NOMO-1 (cell line): ENCODE data around the gene GSG1L.
A peak's percentile ranks its signal among the peaks of the same experiment; 100 is the strongest.
"Not testable (repeated sequence)": the region's sequence is repeated elsewhere in the genome, so short reads cannot be mapped to it uniquely, and the experiment has no call there.

Experiments used
- DNase-seq, 2 experiments: peaks; one replicate each; lab custom pipeline; 2025; ENCODE audit not compliant: unreplicated experiment in 2 of 2; lab: John Stamatoyannopoulos, UW

Gene GSG1L

DNA sequence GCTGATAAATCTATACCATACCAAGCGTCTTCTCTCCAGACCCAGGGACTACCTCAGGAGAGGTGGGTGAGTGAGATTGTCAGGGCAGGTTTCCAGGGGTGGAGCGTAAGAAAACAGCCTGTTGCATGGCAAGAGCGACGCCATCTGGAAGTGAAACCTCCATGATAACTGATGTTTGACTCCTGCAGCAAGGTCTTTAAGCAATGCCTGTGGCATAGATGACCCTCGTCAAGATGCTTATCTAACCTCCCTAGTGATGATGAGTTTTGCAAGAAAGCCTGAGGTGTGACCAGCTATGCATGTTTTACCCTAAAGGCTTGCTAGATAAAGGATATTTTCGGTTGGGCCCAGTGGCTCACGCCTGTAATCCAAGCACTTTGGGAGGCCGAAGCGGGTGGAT is 71.6 kb downstream of the GSG1L start:
- no peak for DNase-seq

GRCh38 chr16:27985981-27986380 is 77.5 kb downstream of the GSG1L start:
- DNase-seq, result no peak

DNA sequence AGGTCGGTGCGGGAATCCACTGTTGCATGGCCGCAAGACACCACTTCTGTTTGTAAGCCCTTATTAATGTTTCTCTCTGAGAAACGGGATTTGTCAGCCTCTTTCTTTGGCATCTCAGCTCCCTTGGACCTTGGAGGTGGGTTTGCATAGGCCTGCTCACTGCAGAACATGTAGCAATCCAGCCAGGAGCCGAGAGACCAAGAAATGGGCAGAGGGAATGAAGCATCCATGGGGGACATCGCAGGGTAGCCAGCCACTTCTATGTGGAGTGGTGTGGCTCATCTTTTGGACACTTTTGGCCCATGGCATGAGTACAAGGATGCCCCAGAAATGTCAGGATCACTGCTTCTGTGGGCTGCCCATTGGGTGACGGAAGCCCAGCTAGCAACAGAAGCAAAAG is 79.4 kb downstream of the GSG1L start:
- DNase-seq, result no peak

GRCh38 chr16:27983244-27983643 is 80.3 kb downstream of the GSG1L start:
- no peak for DNase-seq

DNA sequence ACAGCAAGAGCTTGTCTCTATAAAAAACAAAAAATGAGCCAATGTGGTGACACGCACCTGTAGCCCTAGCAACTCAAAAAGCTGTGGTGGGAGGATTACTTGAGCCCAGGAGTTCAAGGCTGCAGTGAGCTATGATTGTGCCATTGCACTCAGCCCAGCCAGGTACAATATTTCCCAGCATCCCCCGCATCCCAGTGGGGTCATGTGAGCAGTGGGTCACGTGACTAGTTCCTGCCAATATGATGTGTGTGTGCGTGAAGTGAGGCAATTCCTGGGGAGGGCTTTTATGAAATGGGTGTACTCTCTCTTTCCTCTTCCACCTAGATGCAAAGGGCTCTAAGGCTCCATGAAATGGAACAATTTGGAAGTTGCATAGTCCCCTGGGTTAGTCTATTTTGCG is 81.3 kb downstream of the GSG1L start:
- DNase-seq, result no peak

DNA sequence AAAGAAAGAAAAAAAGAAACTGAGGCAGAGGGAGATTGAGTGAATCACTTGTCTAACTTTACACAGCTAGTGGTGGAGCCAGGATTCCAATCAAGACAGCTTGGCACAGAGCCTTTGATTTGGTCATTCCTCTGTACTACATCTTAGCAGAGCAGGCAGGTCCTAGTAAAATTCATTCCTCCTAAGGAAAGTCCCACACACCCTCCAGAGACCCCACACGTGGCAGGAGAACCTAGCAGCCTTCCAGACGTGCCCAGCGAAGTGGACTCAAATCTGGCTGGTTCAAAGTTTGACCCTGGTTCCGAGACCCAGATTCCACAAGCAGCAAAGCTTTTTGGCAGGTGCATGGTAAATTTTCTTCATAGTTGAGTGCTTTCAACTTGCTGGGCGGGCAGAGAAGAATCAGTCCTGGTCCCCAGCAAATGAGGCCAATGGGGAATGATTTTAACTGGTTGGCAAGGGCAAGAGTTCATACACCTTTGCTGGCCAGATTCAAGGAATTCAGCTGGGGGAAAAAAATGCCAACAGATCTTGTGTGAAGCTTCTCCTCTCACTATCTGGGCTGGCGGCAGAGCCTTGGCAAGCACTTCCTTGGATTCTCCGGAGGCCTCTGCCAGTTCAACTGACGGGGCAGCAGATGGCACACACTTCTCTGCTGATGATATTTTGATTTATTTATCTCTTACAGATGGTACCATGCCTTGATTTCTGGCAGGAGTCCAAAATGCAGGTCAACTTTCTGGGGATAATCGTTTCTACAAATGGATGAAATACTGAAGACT is 82.4 kb downstream of the GSG1L start:
- no peak for DNase-seq

DNA sequence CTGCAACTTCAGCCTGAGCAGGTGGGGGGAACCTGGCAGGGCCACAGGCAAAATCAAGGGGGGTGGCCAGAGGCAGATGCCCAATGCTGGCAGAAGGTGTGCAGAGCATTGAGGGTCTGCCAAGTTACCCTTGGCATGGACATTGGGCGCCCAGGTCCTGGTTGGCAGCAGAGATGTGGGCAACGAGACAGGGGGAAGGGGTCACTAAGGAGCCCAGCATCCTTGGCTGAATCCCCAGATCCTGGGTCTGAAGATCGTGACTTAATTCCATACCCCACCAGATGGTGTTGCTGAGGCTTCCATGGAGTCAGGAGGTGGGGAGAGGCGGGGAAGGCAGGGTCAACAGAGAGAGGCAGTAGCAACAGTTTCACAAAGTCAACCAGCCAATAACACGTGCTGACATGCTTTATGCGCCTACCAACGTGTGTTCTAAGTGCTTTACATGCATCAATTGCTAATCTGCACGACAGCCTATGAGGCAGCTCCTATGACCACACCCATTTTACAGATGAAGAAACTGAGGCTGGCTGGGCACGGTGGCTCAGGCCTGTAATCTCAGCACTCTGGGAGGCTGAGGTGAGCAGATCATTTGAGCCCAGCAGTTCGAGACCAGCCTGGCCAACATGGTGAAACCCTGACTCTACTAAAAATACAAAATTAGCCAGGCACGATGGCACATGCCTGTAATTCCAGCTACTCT is 83.3 kb downstream of the GSG1L start:
- no peak for DNase-seq

- DNase-seq, result not testable (repeated sequence)
These were observed 83.8 kb downstream of the GSG1L start for GRCh38 chr16:27979668-27980067.

DNA sequence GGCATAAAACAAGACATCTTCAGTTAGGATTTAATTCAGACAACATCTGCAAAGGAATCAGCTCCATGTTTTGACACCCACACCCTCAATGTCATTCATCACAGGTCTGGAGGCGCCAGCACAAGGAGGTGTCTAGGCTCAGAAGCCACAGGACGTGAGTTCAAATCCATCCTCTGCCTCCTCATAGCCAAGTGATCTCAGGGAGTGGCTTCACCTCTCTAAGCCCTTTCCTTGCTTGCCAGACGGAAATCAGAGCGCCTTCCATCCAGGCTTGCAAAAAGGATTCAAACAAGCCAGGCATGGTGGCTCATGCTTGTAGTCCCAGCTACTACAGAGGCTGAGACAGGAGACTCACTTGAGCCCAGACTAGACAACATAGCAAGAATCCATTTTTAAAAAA is 84.6 kb downstream of the GSG1L start:
- no peak for DNase-seq

DNA sequence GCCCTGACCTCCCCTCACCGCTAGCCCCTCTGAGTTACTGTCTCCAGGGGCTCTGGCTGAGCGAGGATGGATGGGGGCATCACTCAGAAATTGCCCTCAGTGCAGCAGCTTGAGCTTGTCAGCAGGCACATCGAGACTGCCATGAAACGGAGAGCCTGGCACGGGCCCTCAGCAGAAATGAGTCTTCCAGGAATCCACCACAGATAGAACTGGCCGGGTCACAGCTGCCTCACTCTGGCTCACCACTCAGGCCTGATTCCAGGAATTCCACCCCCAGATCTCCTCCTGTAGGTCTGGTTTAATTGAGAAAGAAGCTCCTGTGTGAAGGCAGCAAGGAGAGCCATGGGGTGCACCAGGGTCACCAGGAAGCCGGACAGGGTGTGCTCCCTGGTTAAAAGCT is 85.5 kb downstream of the GSG1L start:
- DNase-seq, result no peak

DNA sequence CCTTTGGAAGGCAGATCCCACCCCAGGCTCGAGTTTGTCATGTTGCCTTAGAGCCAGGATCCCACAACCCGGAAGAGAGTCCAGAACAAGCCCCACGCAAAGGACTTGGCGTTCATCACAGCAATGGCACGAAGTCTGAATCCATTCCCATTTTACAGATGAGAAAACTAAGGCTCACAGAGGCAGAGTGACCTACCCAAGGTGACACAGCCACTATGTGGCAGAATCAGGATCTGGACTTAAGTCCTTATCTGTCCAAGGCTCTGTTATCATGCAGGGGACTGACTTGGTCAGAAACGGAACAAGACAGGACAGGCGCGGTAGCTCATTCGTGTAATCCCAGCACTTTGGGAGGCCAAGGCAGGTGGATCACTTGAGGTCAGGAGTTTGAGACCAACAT is 86.5 kb downstream of the GSG1L start:
- no peak for DNase-seq

- DNase-seq, result no peak
These were observed 88.5 kb downstream of the GSG1L start for GRCh38 chr16:27974896-27975540.

GRCh38 chr16:27973678-27974077 is 89.8 kb downstream of the GSG1L start:
- no peak for DNase-seq

- DNase-seq, result no peak
These were observed 91.0 kb downstream of the GSG1L start for GRCh38 chr16:27972500-27972899.

- DNase-seq, result peak in 1 of 2 experiments; percentile 13
These were observed 93.9 kb downstream of the GSG1L start for GRCh38 chr16:27969574-27969973.

- no peak for DNase-seq
These were observed 96.3 kb downstream of the GSG1L start for GRCh38 chr16:27967169-27967568.

DNA sequence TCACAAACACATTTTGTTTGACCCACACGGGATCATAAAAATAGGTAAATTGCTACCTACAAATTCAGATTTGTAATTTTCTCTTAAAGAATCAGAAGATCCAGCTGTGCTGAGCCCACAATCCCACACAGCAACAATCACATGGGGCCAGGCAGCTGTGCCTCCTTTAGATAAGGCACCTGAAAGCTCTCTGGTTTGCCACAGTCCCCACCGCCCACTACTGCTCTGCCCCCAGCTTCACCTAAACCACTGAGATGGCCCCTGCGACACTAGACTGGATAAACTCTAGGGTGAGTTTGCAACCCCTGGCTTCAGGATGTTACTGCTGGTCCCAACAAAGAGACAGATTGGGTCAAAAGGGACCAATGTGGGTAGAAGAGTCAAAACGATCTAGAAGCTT is 96.8 kb downstream of the GSG1L start:
- no peak for DNase-seq

DNA sequence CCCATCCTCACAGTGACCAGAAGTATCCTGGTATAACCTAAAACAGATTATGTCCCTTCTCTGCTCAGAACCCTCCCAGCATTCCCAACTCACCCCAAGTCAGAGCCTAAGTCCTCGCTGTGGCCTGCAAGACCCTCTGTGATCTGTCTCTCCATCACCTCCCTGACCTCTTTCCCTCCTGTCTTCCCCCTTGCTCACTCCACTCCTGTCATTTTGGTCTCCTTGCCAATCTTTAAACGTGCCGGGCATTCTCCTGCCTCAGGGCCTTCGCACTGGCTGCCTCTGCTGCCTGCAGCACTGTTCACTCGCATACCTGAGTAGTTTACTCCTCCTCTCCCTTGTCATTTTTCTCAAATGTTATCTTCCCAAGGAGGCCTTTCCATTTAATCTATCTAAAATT is 97.7 kb downstream of the GSG1L start:
- no peak for DNase-seq

- no peak for DNase-seq
These were observed 100.0 kb downstream of the GSG1L start for GRCh38 chr16:27963471-27963965.

GRCh38 chr16:27962197-27962596 is 101.3 kb downstream of the GSG1L start:
- no peak for DNase-seq

GRCh38 chr16:27961296-27961620 is 102.3 kb downstream of the GSG1L start:
- no peak for DNase-seq
